Endothelial cell (in vitro differentiated cells): ENCODE measurements around the gene RTKN. TPM values are rescaled to one million over a fixed set of nuclear protein-coding genes. Genes with fewer than 3 reads are reported as not detected.
A peak's percentile ranks its signal among the peaks of the same experiment; 100 is the strongest.

Source experiments
- DNase-seq: peaks from one replicate; pipeline ENCODE4 v3.0.0; 2021; ENCODE audit warnings: low spot score
- H3K27ac Mint-ChIP-seq: one replicate; pipeline ENCODE4 v1.8.0; 2021; ENCODE audit warnings: mixed read lengths, inconsistent platforms; ENCODE audit not compliant: unreplicated experiment
- H3K27me3 Mint-ChIP-seq: one replicate; pipeline ENCODE4 v1.8.0; 2021; ENCODE audit warnings: mild to moderate bottlenecking, moderate library complexity, mixed read lengths, inconsistent platforms; ENCODE audit not compliant: unreplicated experiment
- H3K36me3 Mint-ChIP-seq: one replicate; pipeline ENCODE4 v1.8.0; 2021; ENCODE audit warnings: mild to moderate bottlenecking, low read depth, mixed read lengths, inconsistent platforms; ENCODE audit not compliant: unreplicated experiment
- H3K4me1 Mint-ChIP-seq: one replicate; pipeline ENCODE4 v1.8.0; 2021; ENCODE audit warnings: mild to moderate bottlenecking, mixed read lengths, inconsistent platforms; ENCODE audit not compliant: unreplicated experiment
- H3K4me3 Mint-ChIP-seq: one replicate; pipeline ENCODE4 v1.8.0; 2021; ENCODE audit warnings: mild to moderate bottlenecking, mixed read lengths, inconsistent platforms; ENCODE audit not compliant: unreplicated experiment
- H3K9me3 Mint-ChIP-seq: one replicate; pipeline ENCODE4 v1.8.0; 2021; ENCODE audit warnings: mixed read lengths, inconsistent platforms; ENCODE audit not compliant: unreplicated experiment
- total RNA-seq: library from RNA; stranded (reverse); fragmentation: NEBNext Ultra II Directional; extraction: Animal tissue kit (Norgen Biotek cat#: 25700); gene quantifications from one replicate; pipeline ENCODE4 v1.2.1, GENCODE V29; 2021; ENCODE audit not compliant: unreplicated experiment
- TF ChIP-seq, protein P1 (sequence below): fragments of 200-600 bp; sonication (generic); IDR thresholded peaks from one replicate; pipeline ENCODE4 v1.5.0; 2021; ENCODE audit warnings: antibody characterized with exemption; ENCODE audit not compliant: unreplicated experiment

Gene RTKN
- total RNA-seq, 1 donor from 2014 or later: 65.4 TPM

- no peak for DNase-seq
- no peaks in the 10 kb centered on the region for H3K9me3 Mint-ChIP-seq
- peaks cover 6% of the 10 kb centered on the region for H3K27me3 Mint-ChIP-seq
- H3K4me3 Mint-ChIP-seq: peak overlapping the region; percentile 88
- H3K27ac Mint-ChIP-seq: peak overlapping the region; percentile 6
- H3K4me1 Mint-ChIP-seq: peaks cover 7% of the 10 kb centered on the region
- TF ChIP-seq, protein P1, sequence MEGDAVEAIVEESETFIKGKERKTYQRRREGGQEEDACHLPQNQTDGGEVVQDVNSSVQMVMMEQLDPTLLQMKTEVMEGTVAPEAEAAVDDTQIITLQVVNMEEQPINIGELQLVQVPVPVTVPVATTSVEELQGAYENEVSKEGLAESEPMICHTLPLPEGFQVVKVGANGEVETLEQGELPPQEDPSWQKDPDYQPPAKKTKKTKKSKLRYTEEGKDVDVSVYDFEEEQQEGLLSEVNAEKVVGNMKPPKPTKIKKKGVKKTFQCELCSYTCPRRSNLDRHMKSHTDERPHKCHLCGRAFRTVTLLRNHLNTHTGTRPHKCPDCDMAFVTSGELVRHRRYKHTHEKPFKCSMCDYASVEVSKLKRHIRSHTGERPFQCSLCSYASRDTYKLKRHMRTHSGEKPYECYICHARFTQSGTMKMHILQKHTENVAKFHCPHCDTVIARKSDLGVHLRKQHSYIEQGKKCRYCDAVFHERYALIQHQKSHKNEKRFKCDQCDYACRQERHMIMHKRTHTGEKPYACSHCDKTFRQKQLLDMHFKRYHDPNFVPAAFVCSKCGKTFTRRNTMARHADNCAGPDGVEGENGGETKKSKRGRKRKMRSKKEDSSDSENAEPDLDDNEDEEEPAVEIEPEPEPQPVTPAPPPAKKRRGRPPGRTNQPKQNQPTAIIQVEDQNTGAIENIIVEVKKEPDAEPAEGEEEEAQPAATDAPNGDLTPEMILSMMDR: no peak
- no peaks in the 10 kb centered on the region for H3K36me3 Mint-ChIP-seq
Observed at GRCh38 chr2:74390606-74391005, 51.1 kb downstream of the RTKN start.

DNA sequence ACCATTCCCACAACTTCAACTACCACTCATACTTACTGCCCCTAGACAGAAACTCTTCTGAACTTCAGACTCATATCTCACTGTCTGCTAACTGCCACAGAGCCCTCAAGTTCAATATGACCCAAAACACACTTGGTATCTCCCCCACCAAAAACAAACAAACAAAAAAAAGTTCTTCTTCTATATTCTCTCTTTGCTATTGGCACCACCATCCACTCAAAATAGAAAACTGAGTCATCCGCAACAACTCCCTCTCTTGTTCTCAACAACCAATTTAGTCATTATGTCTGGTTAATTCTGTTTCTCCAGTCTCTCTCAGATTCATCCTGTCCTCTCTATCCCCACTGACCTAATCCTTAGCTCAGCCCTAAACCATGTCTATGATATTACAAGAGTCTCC is 54.4 kb downstream of the RTKN start:
- TF ChIP-seq, protein P1: no peak
- Mint-ChIP-seq H3K27ac (no peak overlapping the region), H3K27me3 (peaks cover 4% of the 10 kb centered on the region), H3K4me3 (no peak overlapping the region), H3K4me1 (peaks cover 18% of the 10 kb centered on the region), H3K36me3 (no peaks in the 10 kb centered on the region), H3K9me3 (no peaks in the 10 kb centered on the region)
- no peak for DNase-seq

- no peak for DNase-seq
- TF ChIP-seq, protein P1: no peak
- H3K9me3 Mint-ChIP-seq: no peaks in the 10 kb centered on the region
- no peak overlapping the region for H3K4me3 Mint-ChIP-seq
- H3K27me3 Mint-ChIP-seq: no peaks in the 10 kb centered on the region
- peaks cover 5% of the 10 kb centered on the region for H3K36me3 Mint-ChIP-seq
- peaks cover 17% of the 10 kb centered on the region for H3K4me1 Mint-ChIP-seq
- no peak overlapping the region for H3K27ac Mint-ChIP-seq
Observed at GRCh38 chr2:74385396-74385795, 56.3 kb downstream of the RTKN start.

- no peaks in the 10 kb centered on the region for H3K27me3 Mint-ChIP-seq
- DNase-seq: no peak
- TF ChIP-seq, protein P1: no peak
- H3K9me3 Mint-ChIP-seq: no peaks in the 10 kb centered on the region
- peaks cover 5% of the 10 kb centered on the region for H3K36me3 Mint-ChIP-seq
- H3K4me1 Mint-ChIP-seq: peaks cover 26% of the 10 kb centered on the region
- no peak overlapping the region for H3K4me3 Mint-ChIP-seq
- H3K27ac Mint-ChIP-seq: no peak overlapping the region
Observed at GRCh38 chr2:74384051-74384450, 57.7 kb downstream of the RTKN start.

DNA sequence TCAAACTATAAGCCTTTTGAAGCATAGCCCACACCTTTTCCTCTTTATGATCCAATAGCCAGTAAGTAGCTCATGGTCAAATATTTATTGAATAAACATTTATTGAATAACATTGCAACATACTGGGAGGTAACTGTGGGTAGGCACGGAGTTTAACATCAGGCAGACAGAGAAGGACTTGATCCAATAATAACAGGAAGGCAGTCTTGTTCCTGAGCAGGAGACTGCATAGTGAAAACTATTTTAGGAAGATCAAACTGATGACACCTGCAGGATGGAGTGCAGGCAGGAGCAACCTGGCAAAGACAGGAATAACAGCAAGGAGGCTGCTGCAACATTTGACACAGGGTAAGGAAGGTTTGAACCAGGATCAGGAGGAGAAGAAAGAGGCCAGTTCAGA is 58.5 kb downstream of the RTKN start:
- H3K27ac Mint-ChIP-seq: peak overlapping the region; percentile 43
- TF ChIP-seq, protein P1: no peak
- no peaks in the 10 kb centered on the region for H3K27me3 Mint-ChIP-seq
- peaks cover 29% of the 10 kb centered on the region for H3K4me1 Mint-ChIP-seq
- no peak for DNase-seq
- no peaks in the 10 kb centered on the region for H3K9me3 Mint-ChIP-seq
- no peak overlapping the region for H3K4me3 Mint-ChIP-seq
- peaks cover 5% of the 10 kb centered on the region for H3K36me3 Mint-ChIP-seq
